GM12891 (cell line): ENCODE results near the gene TMEM255B.

ENCODE experiments used
- POLR2A ChIP-seq: IDR thresholded peaks from 2 replicates; pipeline ENCODE4 v1.6.1; 2011; ENCODE audit warnings: low read depth, low read length, control low read depth
- POLR2AphosphoS5 ChIP-seq: IDR thresholded peaks from 2 replicates; pipeline ENCODE4 v1.6.1; 2011; ENCODE audit warnings: low read depth, low read length, control low read depth
- SPI1 ChIP-seq: IDR thresholded peaks from 2 replicates; pipeline ENCODE4 v1.6.1; 2011; ENCODE audit warnings: low read depth, low read length, control low read depth
- TAF1 ChIP-seq: IDR thresholded peaks from 2 replicates; pipeline ENCODE4 v1.6.1; 2011; ENCODE audit warnings: low read depth, low read length, control low read depth

DNA sequence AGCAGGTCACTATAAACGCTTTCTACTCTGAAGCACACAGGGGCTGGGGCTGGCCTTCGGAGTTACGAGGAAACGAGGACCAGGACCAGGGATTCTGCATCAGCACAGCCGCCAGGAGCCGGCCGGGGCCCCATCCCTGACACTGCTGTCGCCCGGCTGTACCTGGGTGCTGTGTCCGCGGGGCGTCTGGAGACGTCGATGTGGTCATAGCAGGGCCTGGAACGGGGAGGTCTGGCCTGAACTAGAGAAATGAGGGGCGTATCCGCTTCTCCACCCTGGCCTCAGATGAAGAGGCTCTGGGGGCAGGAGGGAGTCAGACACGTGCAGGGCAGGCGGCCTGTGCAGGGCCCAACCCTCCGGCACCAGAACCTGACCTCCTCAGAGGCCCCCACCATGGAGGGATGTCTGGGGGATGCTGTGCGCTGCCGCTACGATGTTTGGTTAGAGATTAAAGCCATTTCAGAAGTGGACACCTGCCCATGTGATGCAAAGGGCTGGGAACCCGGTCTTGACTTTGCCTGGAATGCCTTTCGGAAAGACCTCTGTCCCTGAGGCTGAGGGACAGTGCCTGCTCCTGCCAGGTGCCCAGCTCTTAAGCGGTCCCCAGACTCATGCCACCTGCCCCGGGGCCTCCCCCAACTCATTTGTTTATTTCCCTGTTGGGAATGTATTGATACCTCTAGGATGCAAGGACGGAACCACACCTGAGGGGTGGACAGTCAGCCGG lies 83.5 kb downstream of the TMEM255B start:
- TF ChIP-seq POLR2AphosphoS5 (no peak), POLR2A (no peak), SPI1 (no peak), TAF1 (no peak)
